NAMALWA (cell line): ENCODE results near the gene CLASRP.
A peak's percentile ranks its signal among the peaks of the same experiment; 100 is the strongest.
"Not testable (repeated sequence)": the region's sequence is repeated elsewhere in the genome, so short reads cannot be mapped to it uniquely, and the experiment has no call there.

Source experiments
- DNase-seq: peaks from one replicate; pipeline ENCODE4 v3.0.0-alpha.2; 2015; ENCODE audit warnings: low spot score

The CLASRP gene

DNA sequence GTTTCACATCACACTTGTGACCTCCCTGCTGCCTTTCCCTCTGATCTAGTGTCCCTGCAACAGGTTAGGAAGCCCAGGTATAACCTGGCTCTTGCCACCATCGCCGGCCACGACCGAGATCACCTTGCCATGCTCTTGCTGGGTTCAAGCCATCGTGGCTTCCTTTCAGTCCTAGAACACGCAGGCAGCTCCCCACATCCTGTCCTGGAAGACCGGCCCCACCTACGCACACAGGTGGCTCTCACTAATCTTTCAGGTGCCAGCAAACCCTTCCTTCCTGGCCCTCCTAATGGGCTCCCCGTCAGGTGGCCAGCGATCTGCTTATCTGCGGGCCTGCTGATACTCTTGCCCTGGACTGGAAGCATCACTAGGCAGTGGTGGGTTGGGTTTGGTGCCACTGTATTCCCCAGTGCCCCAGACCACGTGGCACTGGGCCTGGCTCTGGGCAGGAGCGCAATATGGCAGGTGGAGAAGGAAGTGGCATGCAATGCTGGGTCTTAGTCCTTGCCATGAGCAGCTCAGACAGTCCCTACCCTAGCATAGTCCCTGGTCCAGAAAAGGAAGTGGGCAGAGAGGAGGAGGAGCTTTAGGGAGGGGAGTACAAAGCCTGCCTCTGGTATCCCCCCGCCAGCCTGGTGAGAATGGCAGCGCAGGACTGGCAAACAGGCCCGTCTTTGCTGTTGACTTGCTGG is 66.0 kb downstream of the CLASRP start:
- DNase-seq: no peak

DNA sequence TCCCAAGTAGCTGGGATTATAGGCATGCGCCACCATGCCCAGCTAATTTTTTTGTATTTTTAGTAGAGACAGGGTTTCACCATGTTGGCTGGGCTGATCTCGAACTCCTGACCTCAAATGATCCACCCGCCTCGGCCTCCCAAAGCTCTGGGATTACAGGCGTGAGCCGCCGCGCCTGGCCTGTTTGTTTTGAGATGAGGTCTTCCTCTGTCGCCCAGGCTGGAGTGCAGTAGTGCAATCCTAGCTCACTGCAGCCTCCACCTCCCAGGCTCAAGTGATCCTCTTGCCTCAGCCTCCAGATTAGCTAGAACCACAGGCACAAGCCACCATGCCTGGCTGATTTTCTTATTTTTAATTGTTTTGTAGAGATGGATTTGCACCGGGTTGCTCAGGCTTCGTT is 67.5 kb downstream of the CLASRP start:
- DNase-seq: not testable (repeated sequence)

DNA sequence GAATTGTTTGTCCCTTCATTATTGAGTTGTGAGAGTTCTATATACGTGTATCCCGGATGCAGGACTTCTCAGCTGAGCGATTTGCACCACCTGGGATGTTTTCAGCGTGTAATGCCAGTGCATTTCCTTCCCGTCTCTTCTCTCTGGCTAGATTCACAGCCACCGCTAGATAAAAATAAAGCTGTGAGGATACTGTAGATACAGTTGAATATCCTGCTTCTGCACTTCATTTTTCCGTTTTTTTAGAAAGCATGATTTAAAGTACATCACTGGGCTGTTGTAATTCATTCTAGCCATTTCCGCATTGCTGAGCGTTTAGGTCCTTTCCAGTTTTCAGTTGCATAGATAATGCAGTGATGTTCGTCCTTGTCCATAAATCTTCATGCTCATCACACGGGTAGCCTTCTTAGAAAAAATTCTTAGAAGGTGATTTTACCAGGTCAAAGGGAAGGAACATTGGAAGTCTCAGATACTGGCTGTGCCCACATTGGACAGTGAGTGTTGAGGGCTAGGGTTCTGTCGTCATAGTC is 68.8 kb downstream of the CLASRP start:
- no peak for DNase-seq

DNA sequence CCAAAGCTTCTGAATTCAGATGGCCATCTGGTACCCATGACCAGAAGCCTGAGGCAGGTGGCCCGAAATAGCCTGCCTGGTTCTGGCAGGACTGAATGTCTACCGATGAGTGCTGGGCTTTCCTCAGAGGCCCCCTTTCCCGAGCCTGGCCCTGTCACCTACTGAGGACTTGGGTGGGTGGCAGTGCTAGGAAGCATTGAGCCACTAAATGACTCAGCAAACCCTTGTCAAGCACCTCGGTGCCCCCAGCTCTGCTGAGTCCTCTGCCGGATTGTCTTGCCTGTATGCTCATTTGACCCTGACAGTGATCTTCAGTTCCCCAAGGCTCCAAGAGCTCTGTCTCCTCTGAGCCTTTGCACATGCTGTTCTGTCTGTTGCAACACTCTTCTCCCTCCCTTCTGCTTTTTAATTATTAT is 72.0 kb downstream of the CLASRP start:
- no peak for DNase-seq

DNA sequence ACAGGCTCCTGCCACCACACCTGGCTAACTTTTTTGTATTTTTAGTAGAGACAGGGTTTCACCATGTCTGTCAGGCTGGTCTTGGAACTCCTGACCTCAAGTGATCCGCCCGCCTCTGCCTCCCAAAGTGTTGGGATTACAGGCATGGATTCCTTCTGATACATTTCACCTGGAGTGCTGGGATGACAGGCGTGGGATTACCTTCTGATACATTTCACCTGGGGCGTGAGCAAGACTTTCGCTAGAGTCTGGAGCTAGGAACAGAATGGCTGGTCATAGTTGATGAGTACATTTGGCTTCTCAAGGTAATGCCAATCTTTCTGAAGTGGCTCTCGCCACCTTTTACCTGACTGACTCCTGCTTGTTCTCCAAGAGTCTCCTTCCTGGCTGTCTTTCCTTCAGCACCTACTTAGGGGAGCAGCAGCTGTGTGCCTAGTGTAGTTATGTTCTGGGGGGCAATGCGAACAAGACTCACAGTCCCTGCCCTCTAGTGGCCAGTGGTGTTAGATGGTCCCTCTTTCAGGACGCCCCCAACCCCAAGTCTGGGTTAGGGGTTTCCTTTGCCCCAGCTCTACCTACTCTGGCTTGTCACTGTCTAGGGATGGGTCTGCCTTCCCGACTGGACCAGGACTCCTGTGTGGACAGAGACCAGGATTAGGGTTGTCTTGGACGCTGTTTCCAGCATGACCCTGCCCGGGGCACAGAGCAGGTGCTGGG is 73.4 kb downstream of the CLASRP start:
- DNase-seq: no peak

DNA sequence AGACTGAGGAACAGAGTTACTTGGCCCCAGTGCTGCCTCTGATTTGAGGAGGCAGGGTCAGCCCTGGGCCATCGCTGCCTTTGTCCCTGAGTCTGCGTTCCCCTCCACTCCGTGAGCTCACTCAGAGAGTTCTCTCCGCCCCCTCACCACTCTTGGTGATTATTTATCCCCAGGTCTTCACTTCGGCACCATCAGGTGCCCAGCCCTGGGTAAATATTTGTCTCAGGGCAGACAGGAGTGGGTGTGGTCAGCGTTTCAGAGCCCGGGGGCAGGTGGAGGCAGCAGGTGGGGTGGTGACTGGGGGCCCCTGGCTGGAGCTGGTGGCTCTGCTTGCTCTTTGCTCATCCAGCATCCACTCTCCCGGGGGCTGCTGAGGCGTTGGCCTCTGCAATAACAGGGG is 74.8 kb downstream of the CLASRP start:
- no peak for DNase-seq

DNA sequence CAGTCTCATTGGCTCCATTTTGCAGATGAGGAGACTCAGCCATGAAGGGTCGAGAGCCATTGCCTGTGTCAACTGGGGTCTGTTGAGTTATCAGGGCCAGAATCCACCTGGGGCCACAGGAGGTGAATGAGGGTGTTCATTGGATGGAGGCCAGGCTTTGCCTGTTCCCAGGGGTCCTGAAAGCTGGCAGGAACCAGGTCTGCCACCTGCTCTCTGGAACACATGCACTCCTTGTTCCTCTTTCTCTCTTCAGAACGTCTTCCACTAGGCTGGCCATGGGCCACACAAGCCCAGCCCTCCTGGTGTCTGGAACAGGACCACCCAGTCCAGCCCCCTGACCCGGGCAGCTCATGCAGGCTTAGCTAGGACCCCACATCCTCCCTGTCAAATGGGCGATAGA is 75.3 kb downstream of the CLASRP start:
- peak; percentile 30 for DNase-seq

DNA sequence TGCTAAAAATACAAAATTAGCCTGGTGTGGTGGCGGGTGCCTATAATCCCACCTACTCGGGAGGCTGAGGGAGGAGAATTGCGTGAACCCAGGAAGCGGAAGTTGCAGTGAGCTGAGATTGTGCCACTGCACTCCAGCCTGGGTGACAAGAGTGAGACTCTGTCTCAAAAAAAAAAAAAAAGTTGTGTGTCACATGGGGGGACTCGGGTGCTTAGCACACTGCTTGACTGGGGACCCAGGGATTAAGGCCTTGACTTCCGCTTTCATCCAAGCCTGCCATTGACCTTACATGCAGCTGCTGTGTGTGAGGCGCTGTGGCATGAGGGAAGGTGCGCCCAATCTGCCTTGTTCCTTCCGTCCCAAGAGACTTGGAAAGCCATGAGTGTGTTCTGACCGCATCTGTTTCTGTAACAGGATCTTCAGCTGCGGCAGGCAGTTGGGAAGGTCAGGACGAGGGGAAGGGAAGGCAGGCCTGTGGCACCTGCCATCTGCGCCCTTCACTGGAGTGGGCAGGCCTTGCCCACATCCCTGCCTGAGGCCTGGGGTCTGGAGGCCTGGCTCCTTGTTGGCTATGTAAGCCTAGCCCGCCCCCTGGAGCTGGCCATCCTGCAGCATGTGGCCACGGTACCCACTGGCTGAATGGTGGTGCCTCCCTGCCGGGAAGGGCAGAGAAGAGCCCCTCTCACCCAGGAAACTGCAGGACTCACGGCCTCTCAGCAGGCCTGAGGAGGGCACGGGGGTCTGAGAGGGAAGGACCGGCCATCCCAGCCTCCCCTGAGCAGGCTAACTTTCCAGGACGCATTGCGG is 77.2 kb downstream of the CLASRP start:
- DNase-seq: peak; percentile 44

DNA sequence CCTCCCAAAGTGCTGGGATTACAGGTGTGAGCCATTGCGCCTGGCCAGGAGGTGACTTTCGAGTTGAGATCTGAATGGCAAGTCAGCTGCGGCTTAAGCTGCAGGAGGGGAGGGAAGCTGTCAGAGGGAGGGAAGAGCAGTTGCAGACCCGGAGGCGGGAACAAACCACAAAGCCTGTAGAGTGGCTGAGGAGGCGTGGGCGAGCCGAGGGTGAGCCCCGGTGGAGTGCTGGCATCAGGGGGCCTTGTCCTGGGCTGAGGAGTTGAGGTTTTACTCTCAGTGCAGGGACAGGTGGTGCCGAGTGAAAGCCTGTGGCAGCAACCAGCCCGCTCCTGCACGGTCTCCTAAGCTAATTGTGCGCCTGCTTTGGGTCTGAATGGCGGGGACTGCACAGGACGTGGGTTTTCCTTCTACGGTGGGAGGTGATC is 78.3 kb downstream of the CLASRP start:
- peak; percentile 58 for DNase-seq

DNA sequence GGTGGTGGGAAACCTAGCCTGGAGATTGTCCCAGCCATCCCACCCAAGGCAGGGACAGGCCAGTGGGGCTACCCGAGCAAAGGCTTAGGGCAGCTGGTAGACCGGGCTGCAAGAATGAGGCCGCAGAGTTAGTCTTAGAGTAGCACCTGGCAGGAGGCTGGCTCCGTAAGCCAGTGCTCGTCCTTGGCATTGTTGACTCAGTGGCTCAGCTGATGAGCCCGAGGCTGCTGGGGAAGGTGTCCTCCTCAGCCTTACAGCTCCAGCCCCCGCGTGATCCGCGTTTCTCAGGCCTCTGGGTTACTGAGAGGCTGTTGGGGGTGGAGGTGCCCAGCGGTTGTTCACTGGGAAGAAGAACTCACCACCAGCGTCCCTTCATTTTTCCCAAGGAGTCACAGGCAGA is 78.8 kb downstream of the CLASRP start:
- DNase-seq: peak; percentile 22

DNA sequence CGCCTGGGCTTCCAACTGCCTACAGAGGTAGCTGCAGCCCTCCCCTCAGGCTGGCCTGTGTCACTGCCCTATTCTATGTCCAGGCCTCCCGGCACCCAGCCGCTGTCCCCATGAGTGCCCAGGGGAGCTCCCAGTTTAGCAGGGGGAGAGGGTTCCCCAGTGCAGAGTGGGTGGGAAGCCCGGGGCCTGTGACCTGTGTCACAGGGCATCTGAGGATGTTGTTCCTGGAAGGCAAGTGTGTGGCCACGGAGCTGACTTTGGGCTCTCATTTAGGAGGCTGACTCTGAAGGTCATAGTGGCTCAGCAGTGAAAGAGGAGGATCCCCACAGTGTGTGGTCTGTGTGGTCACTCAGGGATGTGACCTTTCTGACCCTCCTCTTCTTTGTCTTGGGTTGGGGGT is 79.3 kb downstream of the CLASRP start:
- DNase-seq: no peak

DNA sequence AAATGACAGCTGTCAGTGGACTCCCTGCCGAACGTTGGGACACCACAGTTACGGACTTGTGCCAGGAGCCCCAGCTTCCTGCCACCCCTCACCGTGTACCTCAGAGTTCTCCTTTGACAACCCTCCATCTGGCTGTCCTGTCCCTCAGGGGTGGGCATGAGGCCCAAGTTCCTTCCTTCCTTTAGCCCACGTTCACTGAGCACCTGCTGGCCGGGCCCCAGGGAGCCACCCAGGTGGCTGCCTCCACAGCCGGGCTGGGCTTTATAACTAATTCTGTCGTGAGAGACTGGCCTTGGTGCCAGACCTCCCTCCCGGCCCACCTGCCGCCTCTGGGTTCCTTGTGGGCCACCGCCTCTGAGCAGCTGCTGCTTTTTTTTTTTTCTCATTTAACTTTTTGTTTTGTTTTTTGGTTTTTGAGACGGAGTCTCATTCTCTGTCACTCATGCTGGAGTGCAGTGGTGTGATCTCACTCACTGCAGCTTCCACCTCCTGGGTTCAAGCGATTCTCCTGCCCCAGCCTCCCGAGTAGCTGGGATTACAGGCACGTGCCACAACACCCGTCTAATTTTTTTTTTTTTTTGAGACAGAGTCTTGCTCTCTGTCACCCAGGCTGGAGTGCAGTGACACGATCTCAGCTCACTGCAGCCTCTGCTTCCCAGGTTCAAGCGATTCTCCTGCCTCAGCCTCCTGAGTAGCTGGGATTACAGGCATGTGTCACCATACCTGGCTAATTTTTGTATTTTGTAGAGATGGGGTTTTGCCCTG is 79.9 kb downstream of the CLASRP start:
- peak; percentile 90 for DNase-seq

DNA sequence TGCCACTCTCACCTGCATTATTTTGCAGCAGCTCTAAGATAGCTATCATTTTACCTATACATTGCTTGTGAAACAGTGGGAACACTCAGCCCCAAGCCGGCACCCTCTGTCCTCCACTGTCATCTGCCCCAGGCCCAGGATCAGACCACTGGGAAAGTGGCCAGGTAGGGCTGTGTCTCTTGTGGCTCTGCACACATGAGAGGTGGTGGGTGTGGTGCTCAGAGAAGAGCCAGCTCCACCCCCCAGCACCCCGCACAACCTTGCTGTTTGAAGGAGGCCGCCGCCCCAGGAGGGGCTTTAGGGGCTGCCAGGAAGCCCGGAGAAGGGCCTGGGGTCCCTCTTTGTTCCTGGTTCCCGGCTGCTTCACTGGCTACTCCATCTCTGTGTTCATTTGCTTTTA is 80.7 kb downstream of the CLASRP start:
- no peak for DNase-seq
